Caco-2 (cell line): ENCODE data around the gene CCL13. TPM values are rescaled to one million over a fixed set of nuclear protein-coding genes. Genes with fewer than 3 reads are reported as not detected.

Source experiments
- BruUV-seq: library from RNA; stranded (reverse); fragments of 400-500 nt; replicated peaks from 2 replicates; lab custom pipeline; 2021; lab: Mats Ljungman, UMichigan
- CTCF ChIA-PET: fragments of 300-600 bp; sonication (Branson Sonifier 250); formaldehyde crosslinking; loops from one replicate; lab custom pipeline; 2022; ENCODE audit warnings: antibody characterized with exemption; lab: Charles Lee
- POLR2A ChIA-PET: fragments of 300-600 bp; sonication (Branson Sonifier 250); formaldehyde crosslinking; loops from one replicate; lab custom pipeline; 2022; ENCODE audit warnings: antibody characterized with exemption; lab: Charles Lee
- DNase-seq, 2 experiments: peaks; one replicate each; pipeline versions ENCODE4 v3.0.0 to v3.0.0-alpha.2; 2020 to 2022
- H3K27me3 ChIP-seq: replicated peaks from 2 replicates; pipeline ENCODE4 v1.6.0; 2011; ENCODE audit warnings: low read length; ENCODE audit not compliant: control insufficient read depth, insufficient read depth
- H3K36me3 ChIP-seq: 2 replicates; pipeline ENCODE4 v1.5.1; 2011; ENCODE audit warnings: low read length; ENCODE audit not compliant: control insufficient read depth, insufficient read depth
- H3K4me1 ChIP-seq: fragments of 250-450 bp; sonication (Bioruptor Pico); 2 replicates; pipeline ENCODE4 v1.5.1; 2020; ENCODE audit warnings: mild to moderate bottlenecking
- H3K4me3 ChIP-seq: 2 replicates; pipeline ENCODE4 v1.5.1; 2011; ENCODE audit warnings: low read depth, mild to moderate bottlenecking, control low read depth, low read length
- H3K9me3 ChIP-seq: fragments of 250-450 bp; sonication (Bioruptor Pico); 2 replicates; pipeline ENCODE4 v1.5.1; 2020; ENCODE audit warnings: mild to moderate bottlenecking, moderate library complexity
- H3K27ac Mint-ChIP-seq: one replicate; pipeline ENCODE4 v1.8.0; 2022; ENCODE audit warnings: mixed read lengths; ENCODE audit not compliant: unreplicated experiment
- H3K27me3 Mint-ChIP-seq: one replicate; pipeline ENCODE4 v1.8.0; 2022; ENCODE audit warnings: mixed read lengths; ENCODE audit not compliant: insufficient read depth, unreplicated experiment
- H3K36me3 Mint-ChIP-seq: one replicate; pipeline ENCODE4 v1.8.0; 2022; ENCODE audit warnings: mild to moderate bottlenecking, mixed read lengths; ENCODE audit not compliant: insufficient read depth, unreplicated experiment
- H3K4me1 Mint-ChIP-seq: one replicate; pipeline ENCODE4 v1.8.0; 2022; ENCODE audit warnings: low read depth, mixed read lengths; ENCODE audit not compliant: unreplicated experiment
- H3K4me3 Mint-ChIP-seq: one replicate; pipeline ENCODE4 v1.8.0; 2022; ENCODE audit warnings: mild to moderate bottlenecking, moderate library complexity, mixed read lengths; ENCODE audit not compliant: unreplicated experiment
- H3K9me3 Mint-ChIP-seq: one replicate; pipeline ENCODE4 v1.8.0; 2022; ENCODE audit warnings: mixed read lengths; ENCODE audit not compliant: unreplicated experiment
- intact Hi-C: fragments of 100-400 bp; cut with micrococcal nuclease; formaldehyde crosslinking; loops from one replicate; pipeline ENCODE4 v1.10.0; 2022; ENCODE audit not compliant: unreplicated experiment
- total RNA-seq: library from RNA; stranded (reverse); gene quantifications from 2 replicates; pipeline ENCODE4 v1.2.3, GENCODE V29; 2022
- TF ChIP-seq, protein P1 (sequence below), 2 experiments: fragments of 200-600 bp in 1 of 2; IDR thresholded peaks; 1 replicate in 1 of 2; 2 replicates in 1 of 2; pipeline versions ENCODE4 v1.5.1 to v1.8.0; 2011 to 2022; ENCODE audit warnings: antibody characterized with exemption in 1 of 2, control low read depth in 1 of 2, inconsistent platforms in 1 of 2, low read depth in 1 of 2, low read length in 1 of 2, mild to moderate bottlenecking in 1 of 2, moderate library complexity in 1 of 2; ENCODE audit not compliant: insufficient read depth in 1 of 2, severe bottlenecking in 1 of 2, unreplicated experiment in 1 of 2

The CCL13 gene
- total RNA-seq, 1 experiment from 2014 or later, result not detected

DNA sequence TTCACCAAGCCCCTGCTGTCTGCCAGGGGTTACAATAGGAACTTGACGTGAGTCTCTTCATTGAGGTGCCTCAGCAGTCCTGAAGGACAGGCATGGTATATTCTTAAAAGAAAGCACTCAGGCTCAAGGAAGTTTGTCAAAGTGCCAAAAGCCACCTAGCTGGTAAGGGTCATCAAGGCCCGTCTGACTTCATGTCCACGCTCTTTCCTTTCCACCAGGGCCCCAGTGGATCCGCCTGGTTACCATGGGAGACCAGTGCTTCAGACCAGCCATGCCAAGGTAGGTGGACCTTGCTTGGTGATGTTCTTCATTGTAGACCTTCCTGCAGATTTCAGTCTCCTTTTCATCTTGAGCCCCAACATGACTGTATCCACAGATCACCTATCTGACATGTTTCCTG, 34.4 kb downstream of the CCL13 start:
- DNase-seq, result no peak
- CTCF ChIA-PET, result no interaction called here
- TF ChIP-seq, protein P1, sequence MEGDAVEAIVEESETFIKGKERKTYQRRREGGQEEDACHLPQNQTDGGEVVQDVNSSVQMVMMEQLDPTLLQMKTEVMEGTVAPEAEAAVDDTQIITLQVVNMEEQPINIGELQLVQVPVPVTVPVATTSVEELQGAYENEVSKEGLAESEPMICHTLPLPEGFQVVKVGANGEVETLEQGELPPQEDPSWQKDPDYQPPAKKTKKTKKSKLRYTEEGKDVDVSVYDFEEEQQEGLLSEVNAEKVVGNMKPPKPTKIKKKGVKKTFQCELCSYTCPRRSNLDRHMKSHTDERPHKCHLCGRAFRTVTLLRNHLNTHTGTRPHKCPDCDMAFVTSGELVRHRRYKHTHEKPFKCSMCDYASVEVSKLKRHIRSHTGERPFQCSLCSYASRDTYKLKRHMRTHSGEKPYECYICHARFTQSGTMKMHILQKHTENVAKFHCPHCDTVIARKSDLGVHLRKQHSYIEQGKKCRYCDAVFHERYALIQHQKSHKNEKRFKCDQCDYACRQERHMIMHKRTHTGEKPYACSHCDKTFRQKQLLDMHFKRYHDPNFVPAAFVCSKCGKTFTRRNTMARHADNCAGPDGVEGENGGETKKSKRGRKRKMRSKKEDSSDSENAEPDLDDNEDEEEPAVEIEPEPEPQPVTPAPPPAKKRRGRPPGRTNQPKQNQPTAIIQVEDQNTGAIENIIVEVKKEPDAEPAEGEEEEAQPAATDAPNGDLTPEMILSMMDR (IDR thresholded peaks at IDR 0.05; ENCODE audit: insufficient read depth in 1 of 2, low read depth in 1 of 2, low read length in 1 of 2, severe bottlenecking in 1 of 2, unreplicated experiment in 1 of 2), result no peak
- Mint-ChIP-seq H3K27ac (no peak overlapping the region), H3K36me3 (no peaks in the 10 kb centered on the region), H3K27me3 (peaks cover 29% of the 10 kb centered on the region), H3K9me3 (no peaks in the 10 kb centered on the region), H3K4me1 (no peaks in the 10 kb centered on the region), H3K4me3 (no peak overlapping the region)
- no TSS peak for BruUV-seq
- H3K4me1 ChIP-seq, result no peaks in the 10 kb centered on the region
- intact Hi-C loops, result no loop called here
- H3K36me3 ChIP-seq, result no peaks in the 10 kb centered on the region
- H3K4me3 ChIP-seq, result no peak overlapping the region
- H3K27me3 ChIP-seq, result no peaks in the 10 kb centered on the region; the same call in none of the 2 replicates
- H3K9me3 ChIP-seq, result no peaks in the 10 kb centered on the region
- POLR2A ChIA-PET, result no interaction called here

DNA sequence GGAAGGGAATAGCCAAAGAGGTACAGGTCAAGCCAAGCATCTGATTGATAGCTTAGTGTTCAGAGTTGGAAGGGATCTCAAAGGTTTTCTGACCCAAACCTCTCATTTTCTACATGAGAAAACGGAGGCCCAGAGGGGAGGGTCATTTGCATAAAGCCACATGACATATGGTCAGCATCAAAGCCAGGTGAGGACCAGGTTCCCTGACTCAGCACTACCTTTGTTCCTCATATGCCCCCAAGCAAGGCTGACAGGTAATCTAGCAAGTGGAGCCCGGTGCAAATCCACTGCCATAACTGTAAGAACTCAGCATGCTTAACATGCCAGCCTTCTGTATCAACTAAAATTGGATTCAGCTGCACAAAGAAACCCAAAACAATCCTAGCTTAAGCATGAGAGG, 35.0 kb downstream of the CCL13 start:
- no peaks in the 10 kb centered on the region for H3K9me3 Mint-ChIP-seq
- Histone ChIP-seq H3K36me3 (no peaks in the 10 kb centered on the region), H3K27me3 (no peaks in the 10 kb centered on the region; the same call in none of the 2 replicates), H3K9me3 (no peaks in the 10 kb centered on the region), H3K4me3 (no peak overlapping the region), H3K4me1 (no peaks in the 10 kb centered on the region)
- CTCF ChIA-PET, result no interaction called here
- POLR2A ChIA-PET, result no interaction called here
- no peak overlapping the region for H3K27ac Mint-ChIP-seq
- TF ChIP-seq, protein P1 (IDR thresholded peaks at IDR 0.05; ENCODE audit: insufficient read depth in 1 of 2, low read depth in 1 of 2, low read length in 1 of 2, severe bottlenecking in 1 of 2, unreplicated experiment in 1 of 2), result no peak
- no peaks in the 10 kb centered on the region for H3K4me1 Mint-ChIP-seq
- H3K27me3 Mint-ChIP-seq, result peaks cover 28% of the 10 kb centered on the region
- no TSS peak for BruUV-seq
- H3K4me3 Mint-ChIP-seq, result no peak overlapping the region
- no peaks in the 10 kb centered on the region for H3K36me3 Mint-ChIP-seq
- intact Hi-C loops, result no loop called here
- DNase-seq, result no peak

DNA sequence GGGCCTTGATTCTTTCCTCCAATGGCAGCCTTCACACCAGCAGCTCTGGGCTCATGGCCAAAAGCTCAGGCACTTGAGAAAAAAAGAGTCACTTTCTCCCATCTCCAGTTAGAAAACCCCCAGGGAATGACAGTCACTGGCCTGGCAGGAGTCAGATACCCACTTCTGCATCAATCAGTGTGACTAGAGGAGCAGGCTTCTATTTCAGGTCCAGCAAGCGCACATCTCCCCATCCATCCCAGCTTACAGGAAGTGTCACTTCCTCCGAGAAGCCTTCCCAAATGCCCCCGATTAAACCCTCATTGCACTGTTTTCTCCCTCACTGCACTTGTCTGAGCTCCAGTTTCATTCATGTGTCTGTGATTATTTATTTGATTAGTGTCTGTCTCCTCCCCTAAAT, 37.1 kb downstream of the CCL13 start:
- no peaks in the 10 kb centered on the region for H3K36me3 Mint-ChIP-seq
- no peak for DNase-seq
- no peak overlapping the region for H3K4me3 Mint-ChIP-seq
- H3K27ac Mint-ChIP-seq, result no peak overlapping the region
- ChIA-PET CTCF (no interaction called here), POLR2A (no interaction called here)
- no peaks in the 10 kb centered on the region for H3K36me3 ChIP-seq
- TF ChIP-seq, protein P1 (IDR thresholded peaks at IDR 0.05; ENCODE audit: insufficient read depth in 1 of 2, low read depth in 1 of 2, low read length in 1 of 2, severe bottlenecking in 1 of 2, unreplicated experiment in 1 of 2), result no peak
- no peaks in the 10 kb centered on the region for H3K9me3 Mint-ChIP-seq
- H3K27me3 ChIP-seq, result no peaks in the 10 kb centered on the region; the same call in none of the 2 replicates
- intact Hi-C loops, result no loop called here
- H3K27me3 Mint-ChIP-seq, result peaks cover 31% of the 10 kb centered on the region
- no TSS peak for BruUV-seq
- H3K4me3 ChIP-seq, result no peak overlapping the region
- H3K9me3 ChIP-seq, result no peaks in the 10 kb centered on the region
- no peaks in the 10 kb centered on the region for H3K4me1 Mint-ChIP-seq
- no peaks in the 10 kb centered on the region for H3K4me1 ChIP-seq
